ENCODE data around the gene COL4A5. TPM values are rescaled to one million over a fixed set of nuclear protein-coding genes. Genes with fewer than 3 reads are reported as not detected.

Gene COL4A5
- total RNA-seq, 1 donor from 2014 or later, result 48.4 TPM

GRCh38 chrX:108399418-108400165 lies 40.0 kb upstream of the COL4A5 start:
- TF ChIP-seq CTCF (IDR thresholded peaks at IDR 0.05; ENCODE audit: insufficient read depth, low read length, severe bottlenecking), result no peak
- FAIRE-seq (no peak), DNase-seq (ENCODE audit: low read depth) (peak; percentile 89)
- H3K27me3 ChIP-seq (ENCODE audit: control insufficient read depth, insufficient read depth, low read length), result no peaks in the 10 kb centered on the region
- H3K36me3 ChIP-seq (ENCODE audit: control insufficient read depth, insufficient read depth, low read length), result no peaks in the 10 kb centered on the region
- H3K4me3 ChIP-seq (ENCODE audit: low read depth, low read length), result no peak overlapping the region

- DNase-seq (ENCODE audit: low read depth), result peak; percentile 65
These were observed 26.9 kb upstream of the COL4A5 start for GRCh38 chrX:108412783-108413182.

GRCh38 chrX:108415146-108415545 lies 24.5 kb upstream of the COL4A5 start:
- FAIRE-seq, result no peak
- DNase-seq (ENCODE audit: low read depth), result peak; percentile 21
- Histone ChIP-seq H3K27me3 (ENCODE audit: control insufficient read depth, insufficient read depth, low read length) (no peaks in the 10 kb centered on the region), H3K4me3 (ENCODE audit: low read depth, low read length) (no peak overlapping the region), H3K36me3 (ENCODE audit: control insufficient read depth, insufficient read depth, low read length) (no peaks in the 10 kb centered on the region)
- TF ChIP-seq CTCF (IDR thresholded peaks at IDR 0.05; ENCODE audit: insufficient read depth, low read length, severe bottlenecking), result no peak

More at GRCh38 chrX:108412783-108413182, 26.9 kb upstream of the COL4A5 start:
- no peak for TF ChIP-seq CTCF (IDR thresholded peaks at IDR 0.05; ENCODE audit: insufficient read depth, low read length, severe bottlenecking)
- H3K27me3 ChIP-seq (ENCODE audit: control insufficient read depth, insufficient read depth, low read length), result no peaks in the 10 kb centered on the region
- no peak for FAIRE-seq
- no peaks in the 10 kb centered on the region for H3K36me3 ChIP-seq (ENCODE audit: control insufficient read depth, insufficient read depth, low read length)
- no peak overlapping the region for H3K4me3 ChIP-seq (ENCODE audit: low read depth, low read length)

GRCh38 chrX:108415891-108416290 lies 23.7 kb upstream of the COL4A5 start:
- DNase-seq (ENCODE audit: low read depth), result no peak
- no peaks in the 10 kb centered on the region for H3K36me3 ChIP-seq (ENCODE audit: control insufficient read depth, insufficient read depth, low read length)
- H3K4me3 ChIP-seq (ENCODE audit: low read depth, low read length), result no peak overlapping the region
- peak; percentile 7 for FAIRE-seq
- TF ChIP-seq CTCF (IDR thresholded peaks at IDR 0.05; ENCODE audit: insufficient read depth, low read length, severe bottlenecking), result no peak
- no peaks in the 10 kb centered on the region for H3K27me3 ChIP-seq (ENCODE audit: control insufficient read depth, insufficient read depth, low read length)

- DNase-seq (ENCODE audit: low read depth) (no peak), FAIRE-seq (no peak)
- no peaks in the 10 kb centered on the region for H3K36me3 ChIP-seq (ENCODE audit: control insufficient read depth, insufficient read depth, low read length)
- no peak overlapping the region for H3K4me3 ChIP-seq (ENCODE audit: low read depth, low read length)
- no peak for TF ChIP-seq CTCF (IDR thresholded peaks at IDR 0.05; ENCODE audit: insufficient read depth, low read length, severe bottlenecking)
- no peaks in the 10 kb centered on the region for H3K27me3 ChIP-seq (ENCODE audit: control insufficient read depth, insufficient read depth, low read length)
These were observed 22.4 kb upstream of the COL4A5 start for GRCh38 chrX:108417257-108417656.

GRCh38 chrX:108419401-108419800 lies 20.2 kb upstream of the COL4A5 start:
- TF ChIP-seq CTCF (IDR thresholded peaks at IDR 0.05; ENCODE audit: insufficient read depth, low read length, severe bottlenecking), result no peak
- Histone ChIP-seq H3K27me3 (ENCODE audit: control insufficient read depth, insufficient read depth, low read length) (no peaks in the 10 kb centered on the region), H3K4me3 (ENCODE audit: low read depth, low read length) (no peak overlapping the region), H3K36me3 (ENCODE audit: control insufficient read depth, insufficient read depth, low read length) (no peaks in the 10 kb centered on the region)
- FAIRE-seq (no peak), DNase-seq (ENCODE audit: low read depth) (no peak)
